GM12878 (cell line): ENCODE measurements around the gene SPRY2. TPM values are rescaled to one million over a fixed set of nuclear protein-coding genes. Genes with fewer than 3 reads are reported as not detected.

Source experiments
- ATAC-seq: fragments of 200-7000 bp; cut with Tn5 transposase; 3 replicates; pipeline ENCODE4 v1.9.1; 2020; ENCODE audit warnings: mild to moderate bottlenecking, moderate library complexity
- BruUV-seq: library from RNA; stranded (reverse); fragments of 400-500 nt; replicated peaks from 2 replicates; lab custom pipeline; 2021; lab: Mats Ljungman, UMichigan
- CTCF ChIA-PET: fragments of 300-600 bp; sonication (Branson Sonifier 250); formaldehyde crosslinking; extraction: SDS; loops from one replicate; lab custom pipeline; 2021; ENCODE audit warnings: inconsistent platforms; lab: Yijun Ruan, JAX
- POLR2A ChIA-PET: fragments of 350-600 bp; formaldehyde crosslinking; extraction: SDS; loops from one replicate; lab custom pipeline; 2021; ENCODE audit warnings: inconsistent platforms; lab: Charles Lee
- RAD21 ChIA-PET: fragments of 300-600 bp; sonication (Branson Sonifier 250); formaldehyde crosslinking; loops from one replicate; lab custom pipeline; 2023; ENCODE audit warnings: antibody characterized with exemption; ENCODE audit not compliant: unreplicated experiment; lab: Charles Lee
- SMC1A ChIA-PET: fragments of 300-600 bp; sonication (Branson Sonifier 250); formaldehyde crosslinking; loops from one replicate; lab custom pipeline; 2023; ENCODE audit not compliant: unreplicated experiment, uncharacterized antibody; lab: Charles Lee
- DNase-seq: peaks from one replicate; pipeline ENCODE4 v3.0.0-alpha.2; 2011; ENCODE audit warnings: low read depth, low spot score
- FAIRE-seq: peaks from 3 replicates; lab custom pipeline; 2011; peaks lifted over from hg19 to GRCh38; lab: Jason Lieb, UNC
- H2AFZ ChIP-seq: 2 replicates; pipeline ENCODE4 v1.6.0; 2011; ENCODE audit warnings: low read depth, low read length, control low read depth; ENCODE audit not compliant: control insufficient read depth
- H3K27ac ChIP-seq: 2 replicates; pipeline ENCODE4 v1.5.1; 2011; ENCODE audit warnings: control low read depth; ENCODE audit not compliant: control insufficient read depth, insufficient read depth
- H3K27me3 ChIP-seq, 2 experiments: replicated peaks in 1 of 2; 2 replicates each; pipeline versions ENCODE4 v1.6.0 to v1.6.1; 2011; ENCODE audit warnings: low read length in 1 of 2; ENCODE audit not compliant: control insufficient read depth in 2 of 2, insufficient read depth in 2 of 2
- H3K36me3 ChIP-seq, 2 experiments: 2 replicates each; pipeline ENCODE4 v1.5.1; 2011; ENCODE audit warnings: low read length in 1 of 2; ENCODE audit not compliant: control insufficient read depth in 2 of 2, insufficient read depth in 2 of 2
- H3K4me1 ChIP-seq: 2 replicates; pipeline ENCODE4 v1.6.1; 2011; ENCODE audit warnings: mild to moderate bottlenecking, low read length, moderate library complexity, mixed read lengths; ENCODE audit not compliant: control insufficient read depth, insufficient read depth
- H3K4me2 ChIP-seq: 2 replicates; pipeline ENCODE4 v1.6.0; 2011; ENCODE audit warnings: control low read depth; ENCODE audit not compliant: control insufficient read depth, insufficient read depth
- H3K4me3 ChIP-seq: fragments of 200-600 bp; sonication (generic); 2 replicates; pipeline ENCODE4 v1.5.1; 2016
- H3K79me2 ChIP-seq: 2 replicates; pipeline ENCODE4 v1.6.0; 2011; ENCODE audit warnings: low read length; ENCODE audit not compliant: control insufficient read depth, insufficient read depth
- H3K9ac ChIP-seq: 2 replicates; pipeline ENCODE4 v1.8.0; 2011; ENCODE audit warnings: low read length, control low read depth, mixed read lengths; ENCODE audit not compliant: control insufficient read depth, insufficient read depth
- H3K9me3 ChIP-seq: replicated peaks from 3 replicates; pipeline ENCODE4 v1.5.1; 2011; ENCODE audit warnings: mild to moderate bottlenecking, low read length; ENCODE audit not compliant: control insufficient read depth, insufficient read depth
- H4K20me1 ChIP-seq: 2 replicates; pipeline ENCODE4 v1.6.0; 2011; ENCODE audit not compliant: control insufficient read depth, insufficient read depth
- BCL11A ChIP-seq: IDR thresholded peaks from 2 replicates; pipeline ENCODE4 v1.6.1; 2011; ENCODE audit warnings: low read depth, low read length
- BHLHE40 ChIP-seq, 2 experiments: fragments of 450-650 bp in 1 of 2; IDR thresholded peaks; 2 replicates each; pipeline ENCODE4 v1.6.1; 2011 to 2017; ENCODE audit warnings: low read depth in 2 of 2, borderline replicate concordance in 1 of 2, improper control_type of control experiment in 1 of 2, low read length in 1 of 2, mild to moderate bottlenecking in 1 of 2
- BMI1 ChIP-seq: fragments of 450-650 bp; IDR thresholded peaks from 2 replicates; pipeline ENCODE4 v1.6.1; 2016; ENCODE audit warnings: mild to moderate bottlenecking, moderate library complexity, borderline replicate concordance
- CHD4 ChIP-seq: fragments of 200-600 bp; sonication (generic); IDR thresholded peaks from 2 replicates; pipeline ENCODE4 v1.6.1; 2016; ENCODE audit warnings: mild to moderate bottlenecking
- ETV6 ChIP-seq, 2 experiments: fragments of 450-650 bp in 1 of 2; IDR thresholded peaks in 1 of 2; conservative IDR thresholded peaks in 1 of 2; 2 replicates each; pipeline ENCODE4 v1.6.1; 2014; ENCODE audit warnings: antibody characterized with exemption in 1 of 2, borderline replicate concordance in 1 of 2, low read depth in 1 of 2, mild to moderate bottlenecking in 1 of 2, moderate library complexity in 1 of 2
- GATAD2B ChIP-seq: fragments of 450-650 bp; conservative IDR thresholded peaks from 2 replicates; pipeline ENCODE4 v1.6.1; 2017; ENCODE audit warnings: low read depth, mild to moderate bottlenecking, moderate library complexity
- HCFC1 ChIP-seq: fragments of 150-350 bp; IDR thresholded peaks from 2 replicates; pipeline ENCODE4 v1.6.1; 2014; ENCODE audit warnings: low read length
- HDAC2 ChIP-seq: fragments of 200-600 bp; sonication (generic); IDR thresholded peaks from 2 replicates; pipeline ENCODE4 v1.6.1; 2017
- SPI1 ChIP-seq: IDR thresholded peaks from 2 replicates; pipeline ENCODE4 v1.6.1; 2011; ENCODE audit warnings: low read depth, mild to moderate bottlenecking, low read length, moderate library complexity, borderline replicate concordance; ENCODE audit not compliant: insufficient read depth
- SRF ChIP-seq, 2 experiments: IDR thresholded peaks; 2 replicates each; pipeline ENCODE4 v1.6.1; 2011; ENCODE audit warnings: low read depth in 2 of 2, low read length in 2 of 2, mild to moderate bottlenecking in 1 of 2, moderate library complexity in 1 of 2
- WGBS: methylation state at CpG from one replicate; pipeline ENCODE4 v1.1.6; 2016; ENCODE audit warnings: low lambda C conversion rate; ENCODE audit not compliant: insufficient replicate concordance, insufficient coverage; ENCODE audit errors: missing lambda C conversion rate; 5-methylcytosine and 5-hydroxymethylcytosine counted together
- in situ Hi-C: fragments of 300-500 bp; cut with MboI; formaldehyde crosslinking; loops from 9 replicates; pipeline ENCODE4 v1.14.3; 2018; ENCODE audit warnings: mixed read lengths
- intact Hi-C: fragments of 100-400 bp; cut with micrococcal nuclease; formaldehyde crosslinking; loops from one replicate; pipeline ENCODE4 v1.14.2; 2022; ENCODE audit not compliant: unreplicated experiment
- polyA plus RNA-seq, 11 experiments: library from polyadenylated mRNA; depleted of rRNA in 4 of 11; unstranded in 6 of 11; stranded (reverse) in 5 of 11; fragments of >200 nt; fragmentation: Nextera tagmentation in 4 of 11; fragmentation: Illumina TruSeq in 1 of 11; extraction: Ambion mirVana in 4 of 11; extraction: Trizol in 1 of 11; gene quantifications; 1 replicate in 1 of 11; 2 replicates in 10 of 11; pipeline versions ENCODE4 v1.2.1 to v1.2.3, GENCODE V29; 2011 to 2016; ENCODE audit warnings: inconsistent platforms in 2 of 11, missing spikeins in 2 of 11, low read depth in 1 of 11
- total RNA-seq, 4 experiments: library from RNA; depleted of rRNA in 3 of 4; stranded (reverse); fragments of >200 nt in 3 of 4; fragmentation: Illumina TruSeq in 1 of 4; extraction: Trizol in 1 of 4; gene quantifications; 2 replicates each; pipeline versions ENCODE4 v1.2.1 to v1.2.3, GENCODE V29; 2013 to 2021
- TF ChIP-seq, protein P1 (sequence below): IDR thresholded peaks from 2 replicates; pipeline ENCODE4 v1.6.1; 2011; ENCODE audit warnings: low read depth, low read length, improper control_type of control experiment, borderline replicate concordance
- TF ChIP-seq, protein P2 (sequence below): fragments of 450-650 bp; IDR thresholded peaks from 2 replicates; pipeline ENCODE4 v1.6.1; 2017; ENCODE audit warnings: borderline replicate concordance
- TF ChIP-seq, protein P3 (sequence below): fragments of 450-650 bp; formaldehyde crosslinking; IDR thresholded peaks from 2 replicates; pipeline ENCODE4 v1.4.0; 2022; ENCODE audit warnings: mild to moderate bottlenecking, moderate library complexity

Gene SPRY2
- total and polyA plus RNA-seq, 10 of the 15 experiments (the other 5 are each of a cell fraction or from before 2014, with no cell fraction given): 1.8 to 82.1 (median 9.2) TPM

DNA sequence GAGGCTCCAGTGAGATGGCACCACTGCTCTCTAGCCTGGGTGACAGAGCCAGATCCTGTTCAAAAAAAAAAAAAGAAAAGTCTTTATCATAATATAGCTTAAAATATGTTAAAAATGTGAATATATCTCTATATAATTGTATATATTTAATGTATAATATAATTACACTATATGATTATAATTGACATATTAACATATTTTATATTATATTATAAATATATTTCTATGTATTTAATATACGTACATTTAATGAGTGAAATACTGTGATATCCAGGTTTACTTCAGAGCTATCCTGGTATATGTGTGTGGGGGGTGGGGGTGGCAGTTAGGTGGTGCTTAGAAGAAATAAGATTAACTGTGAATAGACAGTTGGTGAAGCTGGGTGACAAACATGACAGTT lies 35.6 kb upstream of the SPRY2 start (continued):
- TF ChIP-seq BHLHE40 (IDR thresholded peaks at IDR 0.05; ENCODE audit: borderline replicate concordance in 1 of 2, low read depth in 2 of 2, low read length in 1 of 2) (no peak), HDAC2 (no peak)

- BruUV-seq: no TSS peak
- no peak for FAIRE-seq
- ChIA-PET RAD21 (interaction anchor here (0.6 kb wide), 1 partner anchor 592 kb away, joined by 3 read pairs; no protein-coding TSS in a partner anchor), CTCF (interaction anchor here (1.4 to 3.6 kb wide), 2 partner anchors 12 to 696 kb away, joined by 3 to 22 read pairs; no protein-coding TSS in a partner anchor), SMC1A (interaction anchor here (1.3 to 1.4 kb wide), 2 partner anchors 9 to 15 kb away, joined by 3 to 11 read pairs; no protein-coding TSS in a partner anchor), POLR2A (interaction anchor here (0.5 kb wide), 1 partner anchor 636 kb away, joined by 5 read pairs; no protein-coding TSS in a partner anchor)
- ATAC-seq: no peak
- Histone ChIP-seq H3K9ac (no peak overlapping the region), H3K4me1 (no peaks in the 10 kb centered on the region), H3K9me3 (no peaks in the 10 kb centered on the region), H4K20me1 (no peaks in the 10 kb centered on the region), H3K4me2 (no peak overlapping the region), H3K79me2 (no peaks in the 10 kb centered on the region), H3K4me3 (no peak overlapping the region), H2AFZ (no peak overlapping the region), H3K36me3 (no peaks in the 10 kb centered on the region), H3K27ac (no peak overlapping the region), H3K27me3 (no peaks in the 10 kb centered on the region)
- DNase-seq: no peak
- WGBS: 30% methylated on average over 2 of the region's 2 CpGs
- intact Hi-C loops (no loop called here), in situ Hi-C loops (no loop called here)
- TF ChIP-seq, protein P1, sequence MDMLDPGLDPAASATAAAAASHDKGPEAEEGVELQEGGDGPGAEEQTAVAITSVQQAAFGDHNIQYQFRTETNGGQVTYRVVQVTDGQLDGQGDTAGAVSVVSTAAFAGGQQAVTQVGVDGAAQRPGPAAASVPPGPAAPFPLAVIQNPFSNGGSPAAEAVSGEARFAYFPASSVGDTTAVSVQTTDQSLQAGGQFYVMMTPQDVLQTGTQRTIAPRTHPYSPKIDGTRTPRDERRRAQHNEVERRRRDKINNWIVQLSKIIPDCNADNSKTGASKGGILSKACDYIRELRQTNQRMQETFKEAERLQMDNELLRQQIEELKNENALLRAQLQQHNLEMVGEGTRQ: no peak
- TF ChIP-seq SRF (IDR thresholded peaks at IDR 0.05; ENCODE audit: low read depth in 2 of 2, low read length in 2 of 2) (no peak), BMI1 (no peak), SPI1 (no peak), HCFC1 (no peak), GATAD2B (no peak), BCL11A (no peak), ETV6 (conservative IDR thresholded peaks at IDR 0.05 in 1 of 2, IDR thresholded peaks at IDR 0.05 in 1 of 2; ENCODE audit: borderline replicate concordance in 1 of 2, low read depth in 1 of 2) (no peak), CHD4 (no peak)
- TF ChIP-seq, protein P2, sequence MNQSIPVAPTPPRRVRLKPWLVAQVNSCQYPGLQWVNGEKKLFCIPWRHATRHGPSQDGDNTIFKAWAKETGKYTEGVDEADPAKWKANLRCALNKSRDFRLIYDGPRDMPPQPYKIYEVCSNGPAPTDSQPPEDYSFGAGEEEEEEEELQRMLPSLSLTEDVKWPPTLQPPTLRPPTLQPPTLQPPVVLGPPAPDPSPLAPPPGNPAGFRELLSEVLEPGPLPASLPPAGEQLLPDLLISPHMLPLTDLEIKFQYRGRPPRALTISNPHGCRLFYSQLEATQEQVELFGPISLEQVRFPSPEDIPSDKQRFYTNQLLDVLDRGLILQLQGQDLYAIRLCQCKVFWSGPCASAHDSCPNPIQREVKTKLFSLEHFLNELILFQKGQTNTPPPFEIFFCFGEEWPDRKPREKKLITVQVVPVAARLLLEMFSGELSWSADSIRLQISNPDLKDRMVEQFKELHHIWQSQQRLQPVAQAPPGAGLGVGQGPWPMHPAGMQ: no peak
- TF ChIP-seq, protein P3, sequence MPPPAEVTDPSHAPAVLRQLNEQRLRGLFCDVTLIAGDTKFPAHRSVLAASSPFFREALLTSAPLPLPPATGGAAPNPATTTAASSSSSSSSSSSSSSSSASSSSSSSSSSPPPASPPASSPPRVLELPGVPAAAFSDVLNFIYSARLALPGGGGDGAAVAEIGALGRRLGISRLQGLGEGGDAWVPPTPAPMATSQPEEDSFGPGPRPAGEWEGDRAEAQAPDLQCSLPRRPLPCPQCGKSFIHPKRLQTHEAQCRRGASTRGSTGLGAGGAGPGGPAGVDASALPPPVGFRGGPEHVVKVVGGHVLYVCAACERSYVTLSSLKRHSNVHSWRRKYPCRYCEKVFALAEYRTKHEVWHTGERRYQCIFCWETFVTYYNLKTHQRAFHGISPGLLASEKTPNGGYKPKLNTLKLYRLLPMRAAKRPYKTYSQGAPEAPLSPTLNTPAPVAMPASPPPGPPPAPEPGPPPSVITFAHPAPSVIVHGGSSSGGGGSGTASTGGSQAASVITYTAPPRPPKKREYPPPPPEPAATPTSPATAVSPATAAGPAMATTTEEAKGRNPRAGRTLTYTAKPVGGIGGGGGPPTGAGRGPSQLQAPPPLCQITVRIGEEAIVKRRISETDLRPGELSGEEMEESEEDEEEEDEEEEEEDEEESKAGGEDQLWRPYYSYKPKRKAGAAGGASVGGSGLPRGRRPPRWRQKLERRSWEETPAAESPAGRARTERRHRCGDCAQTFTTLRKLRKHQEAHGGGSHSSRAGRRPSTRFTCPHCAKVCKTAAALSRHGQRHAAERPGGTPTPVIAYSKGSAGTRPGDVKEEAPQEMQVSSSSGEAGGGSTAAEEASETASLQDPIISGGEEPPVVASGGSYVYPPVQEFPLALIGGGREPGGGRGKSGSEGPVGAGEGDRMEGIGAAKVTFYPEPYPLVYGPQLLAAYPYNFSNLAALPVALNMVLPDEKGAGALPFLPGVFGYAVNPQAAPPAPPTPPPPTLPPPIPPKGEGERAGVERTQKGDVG: no peak
Measured at GRCh38 chr13:80374901-80375300, 34.0 kb upstream of the SPRY2 start.
